HEK293 (cell line): ENCODE data around the gene MMRN2.
"Not testable (repeated sequence)": the region's sequence is repeated elsewhere in the genome, so short reads cannot be mapped to it uniquely, and the experiment has no call there.

Experiments used
- CTCF ChIA-PET: fragments of 350-600 bp; formaldehyde crosslinking; extraction: SDS; loops from one replicate; lab custom pipeline; 2021; ENCODE audit warnings: antibody characterized with exemption; lab: Yijun Ruan, JAX
- POLR2A ChIA-PET: fragments of 300-600 bp; formaldehyde crosslinking; extraction: SDS; loops from one replicate; lab custom pipeline; 2020; ENCODE audit warnings: antibody characterized with exemption, inconsistent platforms; lab: Yijun Ruan, JAX
- H3K27ac ChIP-seq: fragments of 200-500 bp; sonication (Bioruptor generic); 2 replicates; pipeline ENCODE4 v1.5.1; 2014; ENCODE audit warnings: low read depth, low read length, control low read depth, inconsistent platforms; ENCODE audit errors: extremely low read depth
- H3K36me3 ChIP-seq, 2 experiments: fragments of 200-500 bp in 1 of 2; sonication (Bioruptor generic) in 1 of 2; 1 replicate in 1 of 2; 2 replicates in 1 of 2; pipeline ENCODE4 v1.5.1; 2014 to 2017; ENCODE audit warnings: inconsistent platforms in 2 of 2, low read length in 2 of 2; ENCODE audit not compliant: control insufficient read depth in 2 of 2, insufficient read depth in 1 of 2
- H3K4me1 ChIP-seq: fragments of 200-500 bp; sonication (Bioruptor generic); 2 replicates; pipeline ENCODE4 v1.5.1; 2014; ENCODE audit warnings: mild to moderate bottlenecking, low read length, inconsistent platforms; ENCODE audit not compliant: control insufficient read depth, insufficient read depth
- H3K4me3 ChIP-seq: 2 replicates; pipeline ENCODE4 v1.5.1; 2011; ENCODE audit warnings: low read depth, mild to moderate bottlenecking, control low read depth, low read length, moderate library complexity
- H3K9me3 ChIP-seq: fragments of 200-500 bp; sonication (Bioruptor generic); 2 replicates; pipeline ENCODE4 v1.5.1; 2014; ENCODE audit warnings: low read depth, low read length, inconsistent platforms; ENCODE audit not compliant: control insufficient read depth, insufficient read depth
- EGR2 ChIP-seq: fragments of 450-650 bp; formaldehyde crosslinking; IDR thresholded peaks from 2 replicates; pipeline ENCODE4 v1.5.1; 2016; ENCODE audit warnings: low read depth, missing biosample characterization, missing genetic modification characterization
- GLI4 ChIP-seq: fragments of 450-650 bp; formaldehyde crosslinking; IDR thresholded peaks from 2 replicates; pipeline ENCODE4 v1.5.1; 2016; ENCODE audit warnings: missing biosample characterization, missing genetic modification characterization
- KLF10 ChIP-seq: fragments of 450-650 bp; IDR thresholded peaks from 2 replicates; pipeline ENCODE4 v1.5.1; 2018; ENCODE audit warnings: missing biosample characterization, mild to moderate bottlenecking, missing genetic modification characterization
- SP7 ChIP-seq: fragments of 450-650 bp; formaldehyde crosslinking; IDR thresholded peaks from 2 replicates; pipeline ENCODE4 v1.5.1; 2016; ENCODE audit warnings: missing biosample characterization, missing genetic modification characterization
- ZFHX2 ChIP-seq: fragments of 450-650 bp; formaldehyde crosslinking; conservative IDR thresholded peaks from 2 replicates; pipeline ENCODE4 v1.5.1; 2016; ENCODE audit warnings: missing biosample characterization, missing genetic modification characterization
- ZNF24 ChIP-seq: fragments of 450-650 bp; formaldehyde crosslinking; IDR thresholded peaks from 2 replicates; pipeline ENCODE4 v1.5.1; 2016; ENCODE audit warnings: missing biosample characterization, missing genetic modification characterization
- ZNF266 ChIP-seq: fragments of 450-650 bp; formaldehyde crosslinking; IDR thresholded peaks from 2 replicates; pipeline ENCODE4 v1.5.1; 2016; ENCODE audit warnings: missing biosample characterization, missing genetic modification characterization, low read depth
- ZNF335 ChIP-seq: fragments of 450-650 bp; formaldehyde crosslinking; conservative IDR thresholded peaks from 2 replicates; pipeline ENCODE4 v1.5.1; 2016; ENCODE audit warnings: missing biosample characterization, missing genetic modification characterization
- ZNF391 ChIP-seq: fragments of 450-650 bp; formaldehyde crosslinking; IDR thresholded peaks from 2 replicates; pipeline ENCODE4 v1.5.1; 2016; ENCODE audit warnings: low read depth, missing biosample characterization, missing genetic modification characterization, borderline replicate concordance
- ZNF433 ChIP-seq: fragments of 450-650 bp; formaldehyde crosslinking; IDR thresholded peaks from 2 replicates; pipeline ENCODE4 v1.5.1; 2016; ENCODE audit warnings: missing biosample characterization, missing genetic modification characterization, low read depth
- ZNF555 ChIP-seq: fragments of 450-650 bp; formaldehyde crosslinking; conservative IDR thresholded peaks from 2 replicates; pipeline ENCODE4 v1.5.1; 2017; ENCODE audit warnings: missing biosample characterization, mild to moderate bottlenecking, missing genetic modification characterization, inconsistent platforms
- ZNF571 ChIP-seq: fragments of 450-650 bp; formaldehyde crosslinking; IDR thresholded peaks from 2 replicates; pipeline ENCODE4 v1.5.0; 2017; ENCODE audit warnings: missing biosample characterization, missing genetic modification characterization
- ZNF623 ChIP-seq: fragments of 450-650 bp; formaldehyde crosslinking; IDR thresholded peaks from 2 replicates; pipeline ENCODE4 v1.5.1; 2016; ENCODE audit warnings: missing biosample characterization, missing genetic modification characterization
- ZNF629 ChIP-seq: fragments of 450-650 bp; formaldehyde crosslinking; IDR thresholded peaks from 2 replicates; pipeline ENCODE4 v1.5.1; 2017; ENCODE audit warnings: missing biosample characterization, missing genetic modification characterization
- ZNF830 ChIP-seq: fragments of 450-650 bp; IDR thresholded peaks from 2 replicates; pipeline ENCODE4 v1.5.0; 2018; ENCODE audit warnings: missing biosample characterization, missing genetic modification characterization, low read depth, mild to moderate bottlenecking, moderate library complexity
- ZNF843 ChIP-seq: fragments of 450-650 bp; formaldehyde crosslinking; IDR thresholded peaks from 2 replicates; pipeline ENCODE4 v1.5.1; 2016; ENCODE audit warnings: missing biosample characterization, missing genetic modification characterization
- ZSCAN23 ChIP-seq: fragments of 450-650 bp; formaldehyde crosslinking; IDR thresholded peaks from 2 replicates; pipeline ENCODE4 v1.5.1; 2016; ENCODE audit warnings: missing biosample characterization, missing genetic modification characterization
- TF ChIP-seq, protein P1 (sequence below): fragments of 450-650 bp; formaldehyde crosslinking; IDR thresholded peaks from 2 replicates; pipeline ENCODE4 v1.5.1; 2016; ENCODE audit warnings: missing biosample characterization, missing genetic modification characterization
- TF ChIP-seq, protein P2 (sequence below): sonication (generic); formaldehyde crosslinking; IDR thresholded peaks from 2 replicates; pipeline ENCODE4 v1.8.1; 2022; ENCODE audit warnings: mild to moderate bottlenecking, moderate library complexity, missing genetic modification reagents
- TF ChIP-seq, protein P3 (sequence below): fragments of 450-650 bp; formaldehyde crosslinking; IDR thresholded peaks from 2 replicates; pipeline ENCODE4 v1.5.1; 2017; ENCODE audit warnings: missing biosample characterization, missing genetic modification characterization

MMRN2 gene

DNA sequence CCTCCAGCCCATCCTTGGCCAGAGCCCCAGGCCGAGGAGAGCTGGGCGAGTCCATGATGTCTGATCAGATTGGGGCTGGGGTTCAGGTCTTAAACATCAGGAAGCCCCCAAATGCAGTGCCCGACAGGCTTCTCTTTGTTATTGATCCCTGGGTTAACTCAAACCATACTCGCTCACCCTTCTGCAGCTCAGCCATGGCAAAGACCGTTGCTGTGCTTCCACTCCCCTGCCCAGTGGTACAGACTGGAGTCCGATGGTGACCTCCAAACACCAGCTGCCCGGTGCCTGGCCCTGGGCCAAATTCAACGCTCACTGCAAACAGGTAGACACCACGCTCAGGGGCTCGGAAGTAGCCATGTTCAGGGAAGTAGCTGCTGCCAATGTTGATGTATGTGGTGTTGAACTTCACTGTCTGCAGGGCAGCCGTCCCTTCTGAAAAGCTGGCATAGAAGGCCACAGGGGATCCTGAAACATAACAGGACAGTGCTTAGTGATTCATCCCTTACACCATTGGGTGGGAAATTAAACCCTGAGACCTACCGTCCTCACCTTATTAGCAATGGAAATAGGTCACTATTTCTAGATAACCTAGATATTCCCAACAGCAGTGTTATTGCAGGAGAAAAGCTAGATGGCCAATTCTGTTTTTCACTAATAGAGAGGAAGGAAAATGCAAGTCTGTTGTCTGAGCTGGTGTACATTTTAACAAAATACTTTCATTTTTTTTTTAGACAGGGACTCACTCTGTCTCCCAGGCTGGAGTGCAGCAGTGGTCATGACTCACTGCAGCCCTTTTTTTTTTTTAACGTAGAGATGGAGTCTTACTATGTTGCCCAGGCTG, 20.5 kb downstream of the MMRN2 start:
- H3K27ac ChIP-seq, result no peak overlapping the region
- H3K9me3 ChIP-seq, result no peaks in the 10 kb centered on the region
- CTCF ChIA-PET, result interaction anchor here (0.7 to 3.3 kb wide), 6 partner anchors 10 to 248 kb away, joined by 3 to 23 read pairs (median 8); partner anchors contain the start of genes MMRN2 and SNCG

DNA sequence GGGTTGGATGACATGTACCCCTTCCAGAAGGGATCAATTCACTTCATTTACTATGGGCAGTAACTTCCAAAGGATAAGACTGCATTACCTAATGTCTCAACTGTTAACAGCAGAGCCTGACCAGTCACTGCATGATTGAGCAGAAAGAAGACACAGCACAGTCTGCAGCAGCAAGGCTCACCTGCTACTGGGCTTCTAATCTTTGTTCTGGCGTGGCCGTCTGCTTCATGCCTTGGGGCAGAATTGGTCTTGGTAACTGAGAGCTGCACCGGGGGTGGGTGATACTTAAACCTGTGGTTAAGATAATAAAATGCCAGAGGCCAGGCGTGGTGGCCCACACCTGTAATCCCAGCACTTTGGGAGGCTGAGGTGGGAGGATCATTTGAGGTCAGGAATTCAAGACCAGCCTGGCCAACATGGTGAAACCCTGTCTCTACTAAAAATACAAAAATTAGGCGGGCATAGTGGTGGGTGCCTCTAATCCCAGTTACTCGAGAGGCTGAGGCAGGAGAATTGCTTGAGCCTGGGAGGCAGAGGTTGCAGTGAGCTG, 23.2 kb downstream of the MMRN2 start:
- TF ChIP-seq ZFHX2 (tag by site-specific recombination) (peak; percentile 62), EGR2 (tag by site-specific recombination) (peak; percentile 93), SP7 (0 out of 2 replicates have a peak, but pooled peaks have one; percentile 19)
- TF ChIP-seq, protein P1, sequence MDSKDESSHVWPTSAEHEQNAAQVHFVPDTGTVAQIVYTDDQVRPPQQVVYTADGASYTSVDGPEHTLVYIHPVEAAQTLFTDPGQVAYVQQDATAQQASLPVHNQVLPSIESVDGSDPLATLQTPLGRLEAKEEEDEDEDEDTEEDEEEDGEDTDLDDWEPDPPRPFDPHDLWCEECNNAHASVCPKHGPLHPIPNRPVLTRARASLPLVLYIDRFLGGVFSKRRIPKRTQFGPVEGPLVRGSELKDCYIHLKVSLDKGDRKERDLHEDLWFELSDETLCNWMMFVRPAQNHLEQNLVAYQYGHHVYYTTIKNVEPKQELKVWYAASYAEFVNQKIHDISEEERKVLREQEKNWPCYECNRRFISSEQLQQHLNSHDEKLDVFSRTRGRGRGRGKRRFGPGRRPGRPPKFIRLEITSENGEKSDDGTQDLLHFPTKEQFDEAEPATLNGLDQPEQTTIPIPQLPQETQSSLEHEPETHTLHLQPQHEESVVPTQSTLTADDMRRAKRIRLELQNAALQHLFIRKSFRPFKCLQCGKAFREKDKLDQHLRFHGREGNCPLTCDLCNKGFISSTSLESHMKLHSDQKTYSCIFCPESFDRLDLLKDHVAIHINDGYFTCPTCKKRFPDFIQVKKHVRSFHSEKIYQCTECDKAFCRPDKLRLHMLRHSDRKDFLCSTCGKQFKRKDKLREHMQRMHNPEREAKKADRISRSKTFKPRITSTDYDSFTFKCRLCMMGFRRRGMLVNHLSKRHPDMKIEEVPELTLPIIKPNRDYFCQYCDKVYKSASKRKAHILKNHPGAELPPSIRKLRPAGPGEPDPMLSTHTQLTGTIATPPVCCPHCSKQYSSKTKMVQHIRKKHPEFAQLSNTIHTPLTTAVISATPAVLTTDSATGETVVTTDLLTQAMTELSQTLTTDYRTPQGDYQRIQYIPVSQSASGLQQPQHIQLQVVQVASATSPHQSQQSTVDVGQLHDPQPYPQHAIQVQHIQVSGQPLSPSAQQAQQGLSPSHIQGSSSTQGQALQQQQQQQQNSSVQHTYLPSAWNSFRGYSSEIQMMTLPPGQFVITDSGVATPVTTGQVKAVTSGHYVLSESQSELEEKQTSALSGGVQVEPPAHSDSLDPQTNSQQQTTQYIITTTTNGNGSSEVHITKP (tag by site-specific recombination), result peak; percentile 21; the same call in 1 of the 2 replicates
- H3K4me3 ChIP-seq, H3K9me3 ChIP-seq, H3K4me1 ChIP-seq, POLR2A ChIA-PET, H3K27ac ChIP-seq: not testable (repeated sequence)
- peaks cover 11 to 15% of the 10 kb centered on the region in 2 experiments for H3K36me3 ChIP-seq
- CTCF ChIA-PET, result interaction anchor here (0.7 kb wide), 1 partner anchor 267 kb away, joined by 3 read pairs; no protein-coding TSS in a partner anchor

More for the DNA sequence above, 20.5 kb downstream of the MMRN2 start:
- no peak for TF ChIP-seq ZNF571
- TF ChIP-seq ZNF830, result no peak
- no peak for TF ChIP-seq ZNF433 (tag by site-specific recombination)
- TF ChIP-seq KLF10 (tag by site-specific recombination), result no peak
- no peak for TF ChIP-seq ZNF24 (tag by site-specific recombination)
- no peak for TF ChIP-seq ZNF629 (tag by site-specific recombination)
- TF ChIP-seq ZNF843 (tag by site-specific recombination), result no peak
- TF ChIP-seq, protein P2, sequence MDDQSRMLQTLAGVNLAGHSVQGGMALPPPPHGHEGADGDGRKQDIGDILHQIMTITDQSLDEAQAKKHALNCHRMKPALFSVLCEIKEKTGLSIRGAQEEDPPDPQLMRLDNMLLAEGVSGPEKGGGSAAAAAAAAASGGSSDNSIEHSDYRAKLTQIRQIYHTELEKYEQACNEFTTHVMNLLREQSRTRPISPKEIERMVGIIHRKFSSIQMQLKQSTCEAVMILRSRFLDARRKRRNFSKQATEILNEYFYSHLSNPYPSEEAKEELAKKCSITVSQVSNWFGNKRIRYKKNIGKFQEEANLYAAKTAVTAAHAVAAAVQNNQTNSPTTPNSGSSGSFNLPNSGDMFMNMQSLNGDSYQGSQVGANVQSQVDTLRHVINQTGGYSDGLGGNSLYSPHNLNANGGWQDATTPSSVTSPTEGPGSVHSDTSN (CRISPR knock-in tag), result no peak
- TF ChIP-seq ZSCAN23 (tag by site-specific recombination), result no peak
- TF ChIP-seq ZNF335, result no peak
- TF ChIP-seq ZNF391, result no peak
- TF ChIP-seq, protein P3, sequence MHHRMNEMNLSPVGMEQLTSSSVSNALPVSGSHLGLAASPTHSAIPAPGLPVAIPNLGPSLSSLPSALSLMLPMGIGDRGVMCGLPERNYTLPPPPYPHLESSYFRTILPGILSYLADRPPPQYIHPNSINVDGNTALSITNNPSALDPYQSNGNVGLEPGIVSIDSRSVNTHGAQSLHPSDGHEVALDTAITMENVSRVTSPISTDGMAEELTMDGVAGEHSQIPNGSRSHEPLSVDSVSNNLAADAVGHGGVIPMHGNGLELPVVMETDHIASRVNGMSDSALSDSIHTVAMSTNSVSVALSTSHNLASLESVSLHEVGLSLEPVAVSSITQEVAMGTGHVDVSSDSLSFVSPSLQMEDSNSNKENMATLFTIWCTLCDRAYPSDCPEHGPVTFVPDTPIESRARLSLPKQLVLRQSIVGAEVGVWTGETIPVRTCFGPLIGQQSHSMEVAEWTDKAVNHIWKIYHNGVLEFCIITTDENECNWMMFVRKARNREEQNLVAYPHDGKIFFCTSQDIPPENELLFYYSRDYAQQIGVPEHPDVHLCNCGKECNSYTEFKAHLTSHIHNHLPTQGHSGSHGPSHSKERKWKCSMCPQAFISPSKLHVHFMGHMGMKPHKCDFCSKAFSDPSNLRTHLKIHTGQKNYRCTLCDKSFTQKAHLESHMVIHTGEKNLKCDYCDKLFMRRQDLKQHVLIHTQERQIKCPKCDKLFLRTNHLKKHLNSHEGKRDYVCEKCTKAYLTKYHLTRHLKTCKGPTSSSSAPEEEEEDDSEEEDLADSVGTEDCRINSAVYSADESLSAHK, result no peak
- no peak for TF ChIP-seq GLI4 (tag by site-specific recombination)
- TF ChIP-seq ZNF266 (tag by site-specific recombination), result no peak
- no peak for TF ChIP-seq ZNF623 (tag by site-specific recombination)
- no peak for TF ChIP-seq ZNF555 (tag by site-specific recombination)
- H3K4me1 ChIP-seq, result no peaks in the 10 kb centered on the region
- no peak overlapping the region for H3K4me3 ChIP-seq
- POLR2A ChIA-PET, result interaction anchor here (0.7 kb wide), 1 partner anchor 11 kb away, joined by 3 read pairs; no protein-coding TSS in a partner anchor
- H3K36me3 ChIP-seq, result no peaks in the 10 kb centered on the region
